ENCODE measurements around the gene KLHL4. TPM values are rescaled to one million over a fixed set of nuclear protein-coding genes. Genes with fewer than 3 reads are reported as not detected.

KLHL4 gene
- total and polyA plus RNA-seq, 2 donors (not counting 1 experiment from before 2014, with no cell fraction given) = 0.26 to 3.5 TPM

DNA sequence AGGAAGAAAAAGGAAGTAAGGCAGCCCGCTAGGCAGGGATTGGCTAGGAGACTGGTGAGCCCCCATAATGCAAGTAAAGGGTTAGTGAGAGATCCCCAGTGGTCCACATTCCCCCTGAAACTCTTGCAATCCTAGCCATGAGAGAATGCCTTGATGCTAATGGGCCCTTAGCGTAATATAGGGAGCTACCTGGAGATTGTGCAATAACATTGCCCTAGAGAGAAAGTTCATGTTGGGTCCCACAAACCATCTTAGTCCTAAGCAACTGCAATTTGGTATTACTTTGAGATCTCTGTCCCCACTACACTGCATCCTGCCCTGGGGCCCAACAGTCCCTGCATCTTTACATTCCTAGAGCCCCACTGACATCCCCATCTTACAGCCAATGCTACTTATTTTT is 188.5 kb downstream of the KLHL4 start:
- Histone ChIP-seq H3K36me3 (ENCODE audit: control insufficient read depth, insufficient read depth, low read length) (no peaks in the 10 kb centered on the region), H3K27ac (ENCODE audit: insufficient read depth, low read length) (no peak overlapping the region), H4K20me1 (ENCODE audit: control insufficient read depth, extremely low read depth, insufficient read depth, low read length) (no peaks in the 10 kb centered on the region), H3K4me2 (ENCODE audit: extremely low read depth, insufficient read depth, low read length) (no peak overlapping the region), H3K4me3 (replicated peaks in 1 of 4; ENCODE audit: control extremely low read depth in 1 of 4, insufficient read depth in 1 of 4, low read depth in 3 of 4, low read length in 4 of 4) (no peak overlapping the region), H3K27me3 (ENCODE audit: control insufficient read depth, insufficient read depth, low read length) (no peaks in the 10 kb centered on the region), H3K4me1 (ENCODE audit: control insufficient read depth, extremely low read depth, insufficient read depth, low read length) (no peaks in the 10 kb centered on the region), H2AFZ (ENCODE audit: low read length) (no peak overlapping the region), H3K9me3 (ENCODE audit: control insufficient read depth, insufficient read depth, low read depth, low read length) (no peaks in the 10 kb centered on the region), H3K79me2 (ENCODE audit: control insufficient read depth, insufficient read depth, low read length) (no peaks in the 10 kb centered on the region), H3K9ac (ENCODE audit: insufficient read depth, low read length) (no peak overlapping the region)
- DNase-seq (ENCODE audit: low read depth in 2 of 2) = no peak
- no peak for TF ChIP-seq EZH2 (IDR thresholded peaks at IDR 0.05; ENCODE audit: low read length, missing control alignments)
- TF ChIP-seq, protein P1, sequence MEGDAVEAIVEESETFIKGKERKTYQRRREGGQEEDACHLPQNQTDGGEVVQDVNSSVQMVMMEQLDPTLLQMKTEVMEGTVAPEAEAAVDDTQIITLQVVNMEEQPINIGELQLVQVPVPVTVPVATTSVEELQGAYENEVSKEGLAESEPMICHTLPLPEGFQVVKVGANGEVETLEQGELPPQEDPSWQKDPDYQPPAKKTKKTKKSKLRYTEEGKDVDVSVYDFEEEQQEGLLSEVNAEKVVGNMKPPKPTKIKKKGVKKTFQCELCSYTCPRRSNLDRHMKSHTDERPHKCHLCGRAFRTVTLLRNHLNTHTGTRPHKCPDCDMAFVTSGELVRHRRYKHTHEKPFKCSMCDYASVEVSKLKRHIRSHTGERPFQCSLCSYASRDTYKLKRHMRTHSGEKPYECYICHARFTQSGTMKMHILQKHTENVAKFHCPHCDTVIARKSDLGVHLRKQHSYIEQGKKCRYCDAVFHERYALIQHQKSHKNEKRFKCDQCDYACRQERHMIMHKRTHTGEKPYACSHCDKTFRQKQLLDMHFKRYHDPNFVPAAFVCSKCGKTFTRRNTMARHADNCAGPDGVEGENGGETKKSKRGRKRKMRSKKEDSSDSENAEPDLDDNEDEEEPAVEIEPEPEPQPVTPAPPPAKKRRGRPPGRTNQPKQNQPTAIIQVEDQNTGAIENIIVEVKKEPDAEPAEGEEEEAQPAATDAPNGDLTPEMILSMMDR (conservative IDR thresholded peaks at IDR 0.05 in 1 of 2, IDR thresholded peaks at IDR 0.05 in 1 of 2; ENCODE audit: low read depth in 1 of 2, low read length in 2 of 2) = no peak

DNA sequence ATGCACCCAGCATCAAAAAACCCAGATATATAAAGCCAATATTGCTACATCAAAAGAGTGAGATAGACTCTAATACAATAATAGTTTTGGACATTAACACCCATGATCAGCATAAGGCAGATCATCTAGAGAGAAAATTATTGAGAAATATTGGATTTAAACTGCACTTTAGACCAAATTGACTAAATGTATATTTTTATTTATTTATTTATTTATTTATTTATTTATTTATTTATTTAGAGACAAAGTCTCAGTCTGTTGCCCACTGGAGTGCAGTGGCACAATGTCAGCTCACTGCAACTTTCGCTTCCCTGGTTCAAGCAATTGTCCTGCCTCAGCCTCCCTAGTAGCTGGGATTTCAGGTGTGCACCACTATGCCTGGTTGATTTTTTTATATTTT is 193.0 kb downstream of the KLHL4 start:
- Histone ChIP-seq H3K36me3 (ENCODE audit: control insufficient read depth, insufficient read depth, low read length) (no peaks in the 10 kb centered on the region), H3K9me3 (ENCODE audit: control insufficient read depth, insufficient read depth, low read depth, low read length) (no peaks in the 10 kb centered on the region), H4K20me1 (ENCODE audit: control insufficient read depth, extremely low read depth, insufficient read depth, low read length) (no peaks in the 10 kb centered on the region), H3K4me3 (replicated peaks in 1 of 4; ENCODE audit: control extremely low read depth in 1 of 4, insufficient read depth in 1 of 4, low read depth in 3 of 4, low read length in 4 of 4) (no peak overlapping the region), H3K9ac (ENCODE audit: insufficient read depth, low read length) (no peak overlapping the region), H3K79me2 (ENCODE audit: control insufficient read depth, insufficient read depth, low read length) (no peaks in the 10 kb centered on the region), H3K4me2 (ENCODE audit: extremely low read depth, insufficient read depth, low read length) (no peak overlapping the region), H3K27ac (ENCODE audit: insufficient read depth, low read length) (no peak overlapping the region), H2AFZ (ENCODE audit: low read length) (no peak overlapping the region), H3K4me1 (ENCODE audit: control insufficient read depth, extremely low read depth, insufficient read depth, low read length) (no peaks in the 10 kb centered on the region), H3K27me3 (ENCODE audit: control insufficient read depth, insufficient read depth, low read length) (no peaks in the 10 kb centered on the region)
- TF ChIP-seq, protein P1 (conservative IDR thresholded peaks at IDR 0.05 in 1 of 2, IDR thresholded peaks at IDR 0.05 in 1 of 2; ENCODE audit: low read depth in 1 of 2, low read length in 2 of 2) = no peak
- TF ChIP-seq EZH2 (IDR thresholded peaks at IDR 0.05; ENCODE audit: low read length, missing control alignments) = no peak
- no peak for DNase-seq (ENCODE audit: low read depth in 2 of 2)
